ACC112 (cell line): ENCODE results near the gene MFSD12.

Experiments
- H2AFZ ChIP-seq: fragments of 200-600 bp; sonication (generic); one replicate; pipeline ENCODE4 v1.6.0; 2017; ENCODE audit warnings: antibody characterized with exemption, low read length; ENCODE audit not compliant: unreplicated experiment
- H3K27ac ChIP-seq: fragments of 200-600 bp; sonication (generic); 2 replicates; pipeline ENCODE4 v1.5.1; 2014; ENCODE audit warnings: low read depth, mild to moderate bottlenecking, antibody characterized with exemption, low read length, moderate library complexity
- H3K27me3 ChIP-seq: fragments of 200-600 bp; sonication (generic); 2 replicates; pipeline ENCODE4 v1.6.1; 2014; ENCODE audit warnings: mild to moderate bottlenecking, antibody characterized with exemption, low read length, moderate library complexity, mixed read lengths; ENCODE audit not compliant: insufficient read depth
- H3K36me3 ChIP-seq: fragments of 200-600 bp; sonication (generic); 2 replicates; pipeline ENCODE4 v1.6.1; 2016; ENCODE audit warnings: mild to moderate bottlenecking, antibody characterized with exemption, low read length, moderate library complexity, mixed read lengths; ENCODE audit not compliant: insufficient read depth
- H3K4me1 ChIP-seq: fragments of 200-600 bp; sonication (generic); one replicate; pipeline ENCODE4 v1.6.1; 2016; ENCODE audit warnings: low read length, mixed read lengths; ENCODE audit not compliant: insufficient read depth, unreplicated experiment, control insufficient read depth
- H3K4me3 ChIP-seq: fragments of 200-600 bp; sonication (generic); 2 replicates; pipeline ENCODE4 v1.5.1; 2014; ENCODE audit warnings: mild to moderate bottlenecking, low read depth, low read length
- H3K79me2 ChIP-seq: fragments of 200-600 bp; sonication (generic); one replicate; pipeline ENCODE4 v1.6.0; 2016; ENCODE audit warnings: low read length; ENCODE audit not compliant: control insufficient read depth, unreplicated experiment, insufficient read depth

The MFSD12 gene

GRCh38 chr19:3557461-3558248 lies at the start of gene MFSD12:
Gene MFSD12 (minus strand): TSS chr19:3557586. CDS start chr19:3557403, 183 bp downstream.
- peaks cover 37% of the 10 kb centered on the region for H3K79me2 ChIP-seq
- no peaks in the 10 kb centered on the region for H3K27me3 ChIP-seq
- H3K36me3 ChIP-seq: no peaks in the 10 kb centered on the region
- H3K27ac ChIP-seq: peak within 1 kb of the TSS; percentile 82
- peak within 1 kb of the TSS; percentile 96 for H2AFZ ChIP-seq
- peak within 1 kb of the TSS; percentile 95 for H3K4me3 ChIP-seq
- H3K4me1 ChIP-seq: peaks cover 11% of the 10 kb centered on the region

DNA sequence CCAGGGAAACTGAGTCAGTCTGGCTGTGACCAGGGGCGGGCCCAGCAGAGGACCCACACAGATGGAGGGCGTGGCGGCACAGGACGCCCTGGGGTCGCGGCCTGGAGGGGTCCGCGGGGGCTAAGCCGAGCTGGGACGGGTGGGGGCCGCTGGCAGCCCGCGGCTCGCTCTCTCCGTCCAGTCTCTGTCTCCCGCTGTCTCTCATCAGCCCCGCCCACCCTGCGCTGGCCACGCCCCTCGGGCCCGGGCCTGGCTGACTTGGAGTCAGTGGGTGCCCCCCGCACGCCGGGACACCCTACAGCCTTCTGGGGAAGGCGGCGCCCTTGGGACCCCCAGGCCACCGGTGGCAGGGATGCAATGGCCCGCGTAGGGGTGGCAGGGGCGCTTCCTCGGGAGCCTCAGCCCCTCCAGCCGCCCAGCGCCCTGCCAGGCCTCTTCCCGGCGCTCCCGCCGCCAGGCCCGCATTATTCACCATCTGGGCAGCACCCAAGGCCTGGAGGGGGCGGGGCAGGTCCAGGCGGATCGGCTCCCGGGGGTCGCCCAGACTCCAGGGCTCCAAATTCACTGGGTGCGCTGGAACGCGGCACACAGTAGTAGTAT lies 49.4 kb upstream of the MFSD12 start, which contains the start of gene TBXA2R:
Gene TBXA2R (minus strand): TSS at position 186 of the 600 bp plus-strand sequence. CDS start 6,241 bp downstream, outside the sequence.
- no peaks in the 10 kb centered on the region for H3K27me3 ChIP-seq
- H3K4me1 ChIP-seq: no peaks in the 10 kb centered on the region
- peak within 1 kb of the TSS; percentile 81 for H2AFZ ChIP-seq
- H3K79me2 ChIP-seq: no peaks in the 10 kb centered on the region
- peak within 1 kb of the TSS; percentile 90 for H3K4me3 ChIP-seq
- no peak within 1 kb of the TSS for H3K27ac ChIP-seq
- H3K36me3 ChIP-seq: no peaks in the 10 kb centered on the region; the same call in 1 of the 2 replicates

DNA sequence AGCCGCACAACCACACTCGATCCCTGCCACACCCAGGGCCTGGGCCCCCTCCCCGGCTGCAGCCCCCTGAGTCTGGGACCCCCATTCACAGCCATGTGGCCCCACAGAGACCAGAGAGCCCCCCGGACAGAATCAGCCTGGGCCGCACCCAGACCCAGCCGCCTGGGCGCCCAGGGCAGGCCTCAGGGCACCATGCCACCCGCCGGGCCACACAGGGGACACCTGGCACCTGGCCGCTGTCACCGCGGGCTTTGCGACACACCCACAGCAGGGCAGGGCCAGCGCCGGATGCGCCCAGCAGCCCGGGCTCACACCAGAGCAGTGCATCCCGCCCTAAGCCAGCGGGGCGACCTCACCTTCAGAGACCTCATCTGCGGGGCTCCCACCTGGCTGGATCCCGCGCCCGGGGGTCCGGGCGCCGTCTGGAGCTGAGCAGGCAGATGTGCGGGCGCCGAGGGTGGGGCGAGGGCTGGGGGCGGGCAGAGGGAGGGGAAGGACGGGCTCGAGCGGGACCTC lies 48.8 kb upstream of the MFSD12 start:
- Histone ChIP-seq H3K27me3 (no peaks in the 10 kb centered on the region), H3K27ac (no peak overlapping the region), H3K79me2 (no peaks in the 10 kb centered on the region), H2AFZ (peak overlapping the region; percentile 60), H3K4me1 (no peaks in the 10 kb centered on the region), H3K36me3 (no peaks in the 10 kb centered on the region), H3K4me3 (peak overlapping the region; percentile 90)

DNA sequence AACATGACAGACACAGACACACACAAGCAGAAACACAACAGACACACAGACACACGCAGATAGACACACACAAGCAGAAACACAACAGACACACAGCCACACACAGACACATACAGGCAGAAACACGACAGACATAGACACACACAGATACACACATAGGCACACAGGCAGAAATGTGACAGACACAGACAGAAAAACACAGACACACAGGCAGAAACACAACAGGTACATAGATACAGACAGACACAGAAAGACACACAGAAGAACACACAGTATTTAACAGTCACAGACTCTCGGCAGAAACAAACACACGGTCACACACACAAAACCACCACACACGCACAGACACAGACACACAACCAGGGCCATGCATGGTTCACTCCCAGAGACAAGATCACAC lies 48.4 kb upstream of the MFSD12 start:
- Histone ChIP-seq H3K4me3 (peak overlapping the region; percentile 90), H3K4me1 (no peaks in the 10 kb centered on the region), H2AFZ (no peak overlapping the region), H3K27ac (no peak overlapping the region), H3K27me3 (no peaks in the 10 kb centered on the region), H3K36me3 (no peaks in the 10 kb centered on the region), H3K79me2 (no peaks in the 10 kb centered on the region)

GRCh38 chr19:3605361-3605760 lies 48.0 kb upstream of the MFSD12 start:
- Histone ChIP-seq H3K36me3 (no peaks in the 10 kb centered on the region), H3K27ac (no peak overlapping the region), H2AFZ (no peak overlapping the region), H3K4me1 (no peaks in the 10 kb centered on the region), H3K4me3 (peak overlapping the region; percentile 90; the same call in 1 of the 2 replicates), H3K79me2 (no peaks in the 10 kb centered on the region), H3K27me3 (no peaks in the 10 kb centered on the region)

DNA sequence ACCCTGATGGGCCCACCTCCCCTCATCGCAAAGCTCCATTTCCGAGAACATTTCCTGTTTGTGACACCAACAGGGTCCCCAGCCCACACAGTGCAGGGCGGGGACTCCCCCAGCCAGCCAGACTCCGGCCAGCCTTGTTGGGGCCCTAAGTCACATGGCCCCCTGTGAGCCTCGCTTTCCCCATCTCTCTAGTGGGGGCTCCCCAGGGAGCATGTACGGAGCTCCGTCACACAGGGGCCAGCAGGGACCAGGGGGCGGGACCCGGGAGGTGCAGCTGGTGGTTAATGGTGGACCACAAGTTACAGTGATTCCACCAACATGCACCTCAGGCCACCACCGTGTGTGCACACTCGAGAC lies 47.6 kb upstream of the MFSD12 start:
- H3K79me2 ChIP-seq: no peaks in the 10 kb centered on the region
- no peak overlapping the region for H2AFZ ChIP-seq
- no peaks in the 10 kb centered on the region for H3K4me1 ChIP-seq
- H3K4me3 ChIP-seq: no peak overlapping the region
- no peaks in the 10 kb centered on the region for H3K36me3 ChIP-seq
- no peaks in the 10 kb centered on the region for H3K27me3 ChIP-seq
- H3K27ac ChIP-seq: no peak overlapping the region

GRCh38 chr19:3604227-3604986 lies 47.0 kb upstream of the MFSD12 start:
- Histone ChIP-seq H3K27ac (no peak overlapping the region), H3K4me1 (no peaks in the 10 kb centered on the region), H3K36me3 (no peaks in the 10 kb centered on the region), H3K4me3 (no peak overlapping the region), H3K27me3 (no peaks in the 10 kb centered on the region), H3K79me2 (no peaks in the 10 kb centered on the region), H2AFZ (no peak overlapping the region)

DNA sequence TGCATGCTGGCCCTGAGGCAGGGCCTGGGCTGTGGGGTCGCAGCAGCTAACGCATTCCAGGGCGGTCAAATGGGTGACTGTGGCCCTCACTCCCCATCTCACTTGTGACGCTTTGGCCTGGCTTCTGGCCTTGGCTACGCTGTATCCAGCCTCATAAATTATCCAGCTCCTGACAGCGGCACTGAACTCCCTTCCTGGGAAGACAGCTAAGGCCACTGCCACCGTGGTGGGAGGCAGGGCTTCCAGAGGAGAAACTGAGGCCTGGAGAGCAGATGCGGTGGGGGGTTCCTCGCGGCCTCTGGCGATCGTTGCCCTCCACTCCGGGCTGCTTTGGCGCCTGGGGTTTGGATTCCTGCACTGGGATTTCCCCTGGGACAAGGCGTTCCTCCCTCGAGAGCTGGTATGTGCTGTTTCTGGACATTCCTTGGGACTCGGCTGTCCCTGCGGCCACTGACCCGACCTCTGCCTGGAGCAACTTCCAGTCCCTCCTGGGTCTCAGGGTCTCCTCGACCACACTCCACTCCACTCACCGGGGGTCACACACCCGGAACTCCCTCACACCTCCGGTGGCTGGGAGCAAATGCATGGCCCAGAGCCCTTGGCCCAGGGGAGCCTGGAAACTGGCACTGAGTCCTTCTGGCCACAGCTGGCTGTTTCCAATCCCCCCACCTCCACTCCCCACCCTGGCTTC lies 45.9 kb upstream of the MFSD12 start:
- Histone ChIP-seq H2AFZ (no peak overlapping the region), H3K27me3 (no peaks in the 10 kb centered on the region), H3K4me3 (no peak overlapping the region), H3K79me2 (no peaks in the 10 kb centered on the region), H3K36me3 (no peaks in the 10 kb centered on the region), H3K27ac (no peak overlapping the region), H3K4me1 (no peaks in the 10 kb centered on the region)

- no peak overlapping the region for H3K4me3 ChIP-seq
- H3K27me3 ChIP-seq: no peaks in the 10 kb centered on the region
- H3K4me1 ChIP-seq: no peaks in the 10 kb centered on the region
- no peaks in the 10 kb centered on the region for H3K79me2 ChIP-seq
- H3K27ac ChIP-seq: no peak overlapping the region
- H3K36me3 ChIP-seq: no peaks in the 10 kb centered on the region
- no peak overlapping the region for H2AFZ ChIP-seq
Measured at GRCh38 chr19:3601021-3601420, 43.6 kb upstream of the MFSD12 start.

GRCh38 chr19:3599776-3600187 lies 42.4 kb upstream of the MFSD12 start:
- Histone ChIP-seq H3K27me3 (no peaks in the 10 kb centered on the region), H3K79me2 (no peaks in the 10 kb centered on the region), H3K4me1 (no peaks in the 10 kb centered on the region), H2AFZ (no peak overlapping the region), H3K4me3 (no peak overlapping the region), H3K27ac (no peak overlapping the region), H3K36me3 (no peaks in the 10 kb centered on the region)
